Progenitor cell of endocrine pancreas (in vitro differentiated cells): ENCODE data around the gene RSPH3. TPM values are rescaled to one million over a fixed set of nuclear protein-coding genes. Genes with fewer than 3 reads are reported as not detected.
"Not testable (repeated sequence)": the region's sequence is repeated elsewhere in the genome, so short reads cannot be mapped to it uniquely, and the experiment has no call there.

Experiments used
- DNase-seq: peaks from one replicate; pipeline ENCODE4 v3.0.0; 2021; ENCODE audit warnings: low spot score; ENCODE audit not compliant: unreplicated experiment
- H3K27ac Mint-ChIP-seq: 2 replicates; pipeline ENCODE4 v1.8.0; 2021; ENCODE audit warnings: mild to moderate bottlenecking, moderate library complexity, mixed read lengths
- H3K27me3 Mint-ChIP-seq: 2 replicates; pipeline ENCODE4 v1.8.0; 2021; ENCODE audit warnings: mixed read lengths
- H3K36me3 Mint-ChIP-seq: 2 replicates; pipeline ENCODE4 v1.8.0; 2022; ENCODE audit warnings: mixed read lengths; ENCODE audit not compliant: insufficient read depth
- H3K4me1 Mint-ChIP-seq: 2 replicates; pipeline ENCODE4 v1.8.0; 2021; ENCODE audit warnings: low read depth, mixed read lengths
- H3K4me3 Mint-ChIP-seq: 2 replicates; pipeline ENCODE4 v1.8.0; 2021; ENCODE audit warnings: low read depth, mild to moderate bottlenecking, moderate library complexity, mixed read lengths
- H3K9me3 Mint-ChIP-seq: 2 replicates; pipeline ENCODE4 v1.8.0; 2021; ENCODE audit warnings: low read depth, mixed read lengths
- total RNA-seq: library from RNA; stranded (reverse); gene quantifications from 2 replicates; pipeline ENCODE4 v1.2.1, GENCODE V29; 2021
- TF ChIP-seq, protein P1 (sequence below): fragments of 200-600 bp; sonication (generic); IDR thresholded peaks from one replicate; pipeline ENCODE4 v1.5.0; 2021; ENCODE audit warnings: antibody characterized with exemption, mild to moderate bottlenecking; ENCODE audit not compliant: unreplicated experiment

RSPH3 gene
- total RNA-seq, 1 donor from 2014 or later = 10.5 TPM

DNA sequence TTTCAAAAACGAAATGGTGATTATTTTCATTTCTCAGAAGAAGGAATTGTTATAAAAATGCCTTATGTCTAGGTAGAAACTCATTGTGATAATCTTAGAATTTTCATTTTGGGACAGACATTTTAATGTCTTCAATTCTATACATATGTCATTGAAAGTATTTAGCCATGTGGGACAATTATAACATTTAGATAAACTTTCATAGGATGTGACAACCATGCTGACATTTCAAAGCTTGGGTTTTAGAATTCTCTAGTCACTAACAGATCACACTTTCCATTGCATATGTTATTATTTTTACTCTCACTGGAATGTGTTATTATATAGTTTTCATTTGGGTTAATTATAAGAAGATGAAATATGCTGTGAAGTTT is 39.9 kb upstream of the RSPH3 start:
- Mint-ChIP-seq H3K36me3 (no peaks in the 10 kb centered on the region), H3K27ac (no peak overlapping the region), H3K9me3 (no peaks in the 10 kb centered on the region), H3K4me1 (peaks cover 1% of the 10 kb centered on the region), H3K4me3 (no peak overlapping the region), H3K27me3 (peaks cover 24% of the 10 kb centered on the region)
- DNase-seq = no peak
- TF ChIP-seq, protein P1, sequence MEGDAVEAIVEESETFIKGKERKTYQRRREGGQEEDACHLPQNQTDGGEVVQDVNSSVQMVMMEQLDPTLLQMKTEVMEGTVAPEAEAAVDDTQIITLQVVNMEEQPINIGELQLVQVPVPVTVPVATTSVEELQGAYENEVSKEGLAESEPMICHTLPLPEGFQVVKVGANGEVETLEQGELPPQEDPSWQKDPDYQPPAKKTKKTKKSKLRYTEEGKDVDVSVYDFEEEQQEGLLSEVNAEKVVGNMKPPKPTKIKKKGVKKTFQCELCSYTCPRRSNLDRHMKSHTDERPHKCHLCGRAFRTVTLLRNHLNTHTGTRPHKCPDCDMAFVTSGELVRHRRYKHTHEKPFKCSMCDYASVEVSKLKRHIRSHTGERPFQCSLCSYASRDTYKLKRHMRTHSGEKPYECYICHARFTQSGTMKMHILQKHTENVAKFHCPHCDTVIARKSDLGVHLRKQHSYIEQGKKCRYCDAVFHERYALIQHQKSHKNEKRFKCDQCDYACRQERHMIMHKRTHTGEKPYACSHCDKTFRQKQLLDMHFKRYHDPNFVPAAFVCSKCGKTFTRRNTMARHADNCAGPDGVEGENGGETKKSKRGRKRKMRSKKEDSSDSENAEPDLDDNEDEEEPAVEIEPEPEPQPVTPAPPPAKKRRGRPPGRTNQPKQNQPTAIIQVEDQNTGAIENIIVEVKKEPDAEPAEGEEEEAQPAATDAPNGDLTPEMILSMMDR = no peak

DNA sequence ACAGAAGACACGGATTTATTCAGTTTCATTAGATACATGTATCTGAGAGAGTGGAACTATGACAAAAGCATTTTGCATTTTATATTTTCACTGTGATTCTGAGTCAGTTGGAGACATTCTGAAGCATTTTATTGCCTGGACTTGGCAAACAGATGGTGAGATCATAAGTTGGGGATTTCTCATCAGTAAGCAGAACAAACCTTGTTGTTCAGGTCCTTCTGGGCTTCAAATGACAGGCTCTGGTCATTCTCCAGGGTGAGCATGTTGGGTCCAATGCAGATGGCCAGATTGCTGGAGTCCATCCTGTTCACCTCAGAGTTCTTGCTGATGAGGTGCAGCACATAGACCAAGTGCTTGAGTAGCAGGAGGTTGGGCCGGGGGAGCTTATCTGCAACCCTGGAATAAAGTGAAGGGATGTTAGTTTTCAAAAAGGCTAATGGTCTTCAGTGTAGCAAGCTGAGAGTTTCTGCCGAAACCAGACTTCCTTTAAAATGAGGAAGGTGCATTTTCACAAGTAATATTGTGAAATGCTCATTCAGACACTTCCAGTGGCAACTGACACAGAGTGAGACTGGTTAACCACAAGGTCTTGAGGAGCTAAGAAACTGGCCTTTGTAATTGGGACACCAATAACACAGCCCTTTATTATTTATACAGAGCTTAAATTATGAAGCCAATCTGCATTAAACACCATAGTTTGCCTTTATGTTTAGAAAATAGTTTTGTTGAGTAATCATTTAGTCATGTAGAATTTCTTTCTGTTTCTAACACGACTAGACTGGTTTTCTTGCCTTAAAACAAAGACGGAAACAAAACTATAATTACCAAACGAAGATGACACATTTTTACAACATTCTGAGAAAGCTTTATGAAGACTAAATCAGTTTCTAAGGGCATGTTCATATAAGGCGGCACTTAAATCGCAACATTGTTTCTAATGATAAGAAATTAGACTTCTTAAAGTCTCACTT is 39.2 kb upstream of the RSPH3 start:
- Mint-ChIP-seq H3K4me3 (no peak overlapping the region), H3K4me1 (peaks cover 1% of the 10 kb centered on the region), H3K9me3 (no peaks in the 10 kb centered on the region), H3K36me3 (no peaks in the 10 kb centered on the region), H3K27me3 (peaks cover 18% of the 10 kb centered on the region), H3K27ac (no peak overlapping the region)
- DNase-seq = no peak
- TF ChIP-seq, protein P1 = no peak

DNA sequence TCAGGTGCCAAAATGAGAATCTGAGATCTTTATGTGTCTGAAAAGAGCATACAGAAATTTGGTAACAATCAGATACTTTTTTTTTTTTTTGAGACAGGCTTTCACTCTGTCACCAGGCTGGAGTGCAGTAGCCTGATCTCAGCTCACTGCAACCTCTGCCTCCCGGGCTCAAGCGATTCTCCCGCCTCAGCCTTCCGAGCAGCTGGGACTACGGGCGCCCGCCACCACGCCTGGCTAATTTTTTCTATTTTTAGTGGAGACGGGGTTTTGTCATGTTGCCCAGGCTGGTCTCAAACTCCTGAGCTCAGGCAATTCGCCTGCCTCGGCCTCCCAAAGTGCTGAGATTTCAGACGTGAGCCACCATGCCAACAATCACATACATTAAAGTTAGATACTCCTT is 38.3 kb upstream of the RSPH3 start:
- H3K27me3 Mint-ChIP-seq = peaks cover 13% of the 10 kb centered on the region
- not testable (repeated sequence) for H3K4me3 Mint-ChIP-seq, H3K9me3 Mint-ChIP-seq, H3K4me1 Mint-ChIP-seq, DNase-seq, H3K36me3 Mint-ChIP-seq, H3K27ac Mint-ChIP-seq

DNA sequence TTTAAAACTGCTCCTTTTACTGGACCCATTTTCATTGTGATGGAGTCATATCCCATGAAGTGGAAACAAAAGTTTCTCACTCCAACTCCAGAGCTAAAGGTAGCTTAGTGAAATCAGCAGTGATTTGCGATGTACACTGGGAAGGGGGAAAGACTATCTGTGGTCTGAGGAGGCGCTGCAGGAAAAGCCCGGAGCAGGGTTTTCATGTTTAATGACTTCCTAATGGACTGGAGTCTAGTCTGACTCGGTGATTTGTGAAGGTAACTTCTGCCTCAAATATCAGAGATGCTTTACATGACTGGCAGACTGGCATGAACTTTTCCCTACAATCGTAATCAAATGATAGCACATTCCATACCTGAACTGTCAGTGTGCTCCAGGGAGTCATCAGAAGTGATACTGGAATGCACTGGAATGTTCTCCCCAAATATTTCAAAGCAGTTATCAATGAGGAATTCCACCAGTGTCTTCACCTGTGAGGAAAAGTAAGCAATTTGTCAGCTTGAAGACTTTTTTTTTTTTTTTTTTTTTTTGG is 37.8 kb upstream of the RSPH3 start:
- peaks cover 1% of the 10 kb centered on the region for H3K4me1 Mint-ChIP-seq
- TF ChIP-seq, protein P1 = no peak
- no peaks in the 10 kb centered on the region for H3K36me3 Mint-ChIP-seq
- H3K4me3 Mint-ChIP-seq = no peak overlapping the region
- no peak for DNase-seq
- no peaks in the 10 kb centered on the region for H3K9me3 Mint-ChIP-seq
- no peak overlapping the region for H3K27ac Mint-ChIP-seq
- H3K27me3 Mint-ChIP-seq = peaks cover 10% of the 10 kb centered on the region

DNA sequence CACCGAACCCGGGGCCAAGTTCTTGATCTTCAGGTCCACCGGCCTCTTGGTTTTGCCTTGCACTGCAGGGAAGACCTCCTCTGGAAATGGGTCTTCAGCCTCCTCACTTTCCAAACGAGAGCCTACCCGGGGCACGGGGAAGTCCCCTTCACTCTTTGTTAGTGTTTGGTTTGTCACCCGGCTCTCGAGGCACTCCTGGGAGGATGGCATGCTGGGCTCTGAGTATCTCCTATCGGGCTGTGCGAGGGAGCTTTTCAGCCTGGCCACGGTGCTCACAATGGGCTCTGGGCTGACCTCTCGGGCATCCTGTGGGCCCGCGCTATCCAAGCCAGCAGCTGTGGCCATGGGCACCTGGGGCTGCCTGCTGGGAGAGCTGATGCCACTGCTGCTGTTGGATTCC is 36.7 kb upstream of the RSPH3 start:
- no peaks in the 10 kb centered on the region for H3K36me3 Mint-ChIP-seq
- DNase-seq = no peak
- TF ChIP-seq, protein P1 = no peak
- H3K27me3 Mint-ChIP-seq = peaks cover 6% of the 10 kb centered on the region
- no peak overlapping the region for H3K27ac Mint-ChIP-seq
- H3K4me1 Mint-ChIP-seq = no peaks in the 10 kb centered on the region
- H3K4me3 Mint-ChIP-seq = no peak overlapping the region
- no peaks in the 10 kb centered on the region for H3K9me3 Mint-ChIP-seq
